Aorta (tissue), 5 donors: ENCODE results near the gene DSE. TPM values are rescaled to one million over a fixed set of nuclear protein-coding genes. Genes with fewer than 3 reads are reported as not detected.

ENCODE experiments used
- ATAC-seq: fragments of 200-7000 bp; cut with Tn5 transposase; one replicate; pipeline ENCODE4 v1.9.1; 2022; ENCODE audit warnings: moderate library complexity; ENCODE audit not compliant: low FRiP score
- DNase-seq, 2 donors: peaks; one replicate each; pipeline ENCODE4 v3.0.0-alpha.2; 2020
- H3K27ac ChIP-seq, 2 donors: one replicate each; pipeline ENCODE4 v1.5.1; 2013; ENCODE audit warnings: low read length in 2 of 2, mild to moderate bottlenecking in 2 of 2, moderate library complexity in 2 of 2, control low read depth in 1 of 2, inconsistent platforms in 1 of 2, low read depth in 1 of 2
- H3K27me3 ChIP-seq, 2 donors: one replicate each; pipeline ENCODE4 v1.6.1; 2013; ENCODE audit warnings: control low read depth in 1 of 2, low read length in 1 of 2, mild to moderate bottlenecking in 1 of 2, moderate library complexity in 1 of 2; ENCODE audit not compliant: insufficient read depth in 2 of 2, control insufficient read depth in 1 of 2
- H3K36me3 ChIP-seq, 2 donors: one replicate each; pipeline ENCODE4 v1.6.1; 2013; ENCODE audit warnings: control low read depth in 1 of 2, low read length in 1 of 2, mild to moderate bottlenecking in 1 of 2; ENCODE audit not compliant: insufficient read depth in 2 of 2, control insufficient read depth in 1 of 2
- H3K4me1 ChIP-seq, 2 donors: one replicate each; pipeline ENCODE4 v1.6.1; 2013; ENCODE audit warnings: low read length in 2 of 2, control low read depth in 1 of 2, mild to moderate bottlenecking in 1 of 2, moderate library complexity in 1 of 2; ENCODE audit not compliant: insufficient read depth in 2 of 2, control insufficient read depth in 1 of 2
- H3K4me3 ChIP-seq, 2 donors: one replicate each; pipeline ENCODE4 v1.5.1; 2013; ENCODE audit warnings: low read length in 2 of 2, control low read depth in 1 of 2, mild to moderate bottlenecking in 1 of 2
- H3K9me3 ChIP-seq: one replicate; pipeline ENCODE4 v1.6.1; 2013; ENCODE audit warnings: mild to moderate bottlenecking, low read length; ENCODE audit not compliant: control insufficient read depth
- WGBS, 2 donors: extraction: QIAGEN DNeasy Blood & Tissue Kit; methylation state at CpG; one replicate each; pipeline ENCODE4 v1.1.7; 2013; 5-methylcytosine and 5-hydroxymethylcytosine counted together
- intact Hi-C, 2 donors: fragments of 100-400 bp; cut with DNase I; formaldehyde crosslinking; loops; one replicate each; pipeline versions ENCODE4 v1.14.2 to v1.15.0; 2022
- polyA plus RNA-seq, 2 donors: library from polyadenylated mRNA; stranded (reverse); fragments of 200-250 nt; gene quantifications; one replicate each; pipeline ENCODE4 v1.2.3, GENCODE V29; 2013
- total RNA-seq, 2 donors: library from RNA; stranded (reverse); fragmentation: NEBNext Ultra II Directional; extraction: Animal tissue kit (Norgen Biotek cat#: 25700); gene quantifications; one replicate each; pipeline ENCODE4 v1.2.1, GENCODE V29; 2021
- donor health status: healthy with polysubstance abuse.
- donor health status: Bipolar disorder and iron deficiency.
- donor health status: DM: no; HTN: no; CAD: no.
- donor health status: DM: no; HTN: no; CAD: no.
- donor health status: DM: yes; HTN: yes; CAD: no.

The DSE gene
- total and polyA plus RNA-seq, 4 donors: 8.5 to 96.7 (median 32.9) TPM

- Histone ChIP-seq H3K36me3 (no peaks in the 10 kb centered on the region), H3K4me1 (peaks cover 1 to 4% of the 10 kb centered on the region in 2 donors), H3K27ac (no peak overlapping the region), H3K27me3 (no peaks in the 10 kb centered on the region), H3K9me3 (no peaks in the 10 kb centered on the region), H3K4me3 (no peak overlapping the region)
- intact Hi-C loops: loop anchor here (5.0 to 10.0 kb wide), 2 partner anchors 159 to 162 kb away; no protein-coding TSS in a partner anchor
- DNase-seq (no peak), ATAC-seq (no peak)
- 90 to 97% methylated on average over 1 of the region's 1 CpG for WGBS, 2 donors
Observed at GRCh38 chr6:116446399-116446798, 75.7 kb downstream of the DSE start.

- Histone ChIP-seq H3K4me1 (peaks cover 1 to 4% of the 10 kb centered on the region in 2 donors), H3K27me3 (no peaks in the 10 kb centered on the region), H3K4me3 (no peak overlapping the region), H3K36me3 (no peaks in the 10 kb centered on the region), H3K9me3 (no peaks in the 10 kb centered on the region), H3K27ac (no peak overlapping the region)
- intact Hi-C loops: loop anchor here (5.0 to 10.0 kb wide), 2 partner anchors 160 to 162 kb away; no protein-coding TSS in a partner anchor
- 28 to 38% methylated on average over 3 of the region's 3 CpGs for WGBS, 2 donors
- no peak for DNase-seq
- no peak for ATAC-seq
Observed at GRCh38 chr6:116447052-116447451, 76.3 kb downstream of the DSE start.

- H3K36me3 ChIP-seq: no peaks in the 10 kb centered on the region
- H3K27me3 ChIP-seq: no peaks in the 10 kb centered on the region
- no peak for DNase-seq
- no peak for ATAC-seq
- no peaks in the 10 kb centered on the region for H3K9me3 ChIP-seq
- H3K4me3 ChIP-seq: no peak overlapping the region
- H3K27ac ChIP-seq: no peak overlapping the region
- 9 to 10% methylated on average over 2 of the region's 2 CpGs for WGBS, 2 donors
- H3K4me1 ChIP-seq: peaks cover 1 to 4% of the 10 kb centered on the region in 2 donors
- intact Hi-C loops: loop anchor here (5.0 to 10.0 kb wide), 2 partner anchors 160 to 163 kb away; no protein-coding TSS in a partner anchor
Observed at GRCh38 chr6:116447496-116448011, 76.8 kb downstream of the DSE start.

GRCh38 chr6:116449565-116449964 is 78.8 kb downstream of the DSE start:
- no peak overlapping the region for H3K27ac ChIP-seq
- intact Hi-C loops: loop anchor here (5.0 to 10.0 kb wide), 2 partner anchors 162 to 165 kb away; no protein-coding TSS in a partner anchor
- DNase-seq (no peak), ATAC-seq (no peak)
- WGBS, 2 donors: 24 to 49% methylated on average over 1 of the region's 1 CpG
- no peaks in the 10 kb centered on the region for H3K36me3 ChIP-seq
- H3K27me3 ChIP-seq: no peaks in the 10 kb centered on the region
- H3K9me3 ChIP-seq: no peaks in the 10 kb centered on the region
- H3K4me1 ChIP-seq: peaks cover 0 to 1% of the 10 kb centered on the region in 2 donors
- H3K4me3 ChIP-seq: no peak overlapping the region

- no peaks in the 10 kb centered on the region for H3K9me3 ChIP-seq
- no peak for DNase-seq
- H3K27me3 ChIP-seq: no peaks in the 10 kb centered on the region
- no peak overlapping the region for H3K4me3 ChIP-seq
- 84 to 100% methylated on average over 1 of the region's 1 CpG for WGBS, 2 donors
- ATAC-seq: no peak
- no peaks in the 10 kb centered on the region for H3K36me3 ChIP-seq
- H3K27ac ChIP-seq: no peak overlapping the region
- intact Hi-C loops: no loop called here
- peaks cover 0 to 1% of the 10 kb centered on the region in 2 donors for H3K4me1 ChIP-seq
Observed at GRCh38 chr6:116450185-116450710, 79.5 kb downstream of the DSE start.

- Histone ChIP-seq H3K4me1 (peaks cover 0 to 1% of the 10 kb centered on the region in 2 donors), H3K9me3 (no peaks in the 10 kb centered on the region), H3K27ac (no peak overlapping the region), H3K4me3 (no peak overlapping the region), H3K27me3 (no peaks in the 10 kb centered on the region), H3K36me3 (no peaks in the 10 kb centered on the region)
- ATAC-seq: no peak
- intact Hi-C loops: no loop called here
- no peak for DNase-seq
- 86 to 89% methylated on average over 9 of the region's 9 CpGs for WGBS, 2 donors
Observed at GRCh38 chr6:116450769-116451740, 80.3 kb downstream of the DSE start.

- intact Hi-C loops: no loop called here
- H3K4me3 ChIP-seq: no peak overlapping the region
- DNase-seq (no peak), ATAC-seq (no peak)
- no peaks in the 10 kb centered on the region for H3K9me3 ChIP-seq
- no peaks in the 10 kb centered on the region for H3K36me3 ChIP-seq
- H3K27ac ChIP-seq: no peak overlapping the region
- peaks cover 0 to 1% of the 10 kb centered on the region in 2 donors for H3K4me1 ChIP-seq
- no peaks in the 10 kb centered on the region for H3K27me3 ChIP-seq
Observed at GRCh38 chr6:116451916-116452315, 81.2 kb downstream of the DSE start.

GRCh38 chr6:116452531-116452930 is 81.8 kb downstream of the DSE start:
- Histone ChIP-seq H3K4me1 (no peaks in the 10 kb centered on the region), H3K4me3 (no peak overlapping the region), H3K36me3 (no peaks in the 10 kb centered on the region), H3K27me3 (no peaks in the 10 kb centered on the region), H3K27ac (no peak overlapping the region), H3K9me3 (no peaks in the 10 kb centered on the region)
- ATAC-seq: no peak
- WGBS, 2 donors: 95 to 96% methylated on average over 2 of the region's 2 CpGs
- intact Hi-C loops: no loop called here
- no peak for DNase-seq
